Stimulated activated CD4-positive, alpha-beta T cell treated with anti-CD3 and anti-CD28 coated beads, Interleukin-2, amount 100 ng/mL, for 48 hours (primary cell): ENCODE measurements around the gene RAB10.
"Not testable (repeated sequence)": the region's sequence is repeated elsewhere in the genome, so short reads cannot be mapped to it uniquely, and the experiment has no call there.

Source experiments
- DNase-seq, 2 donors: peaks; one replicate each; pipeline ENCODE4 v3.0.0-alpha.2; 2020

Gene RAB10

GRCh38 chr2:26033818-26034636 lies at the start of gene RAB10:
Gene RAB10, plus strand, starts transcription at chr2:26034084. Its CDS starts 525 bp downstream, at chr2:26034609.
- DNase-seq = peak; percentile 98 to 99

- no peak for DNase-seq
Measured at GRCh38 chr2:25988134-25988533, 45.8 kb upstream of the RAB10 start.

GRCh38 chr2:25989154-25989553 lies 44.7 kb upstream of the RAB10 start:
- DNase-seq = no peak

GRCh38 chr2:25991965-25992364 lies 41.9 kb upstream of the RAB10 start:
- no peak for DNase-seq

GRCh38 chr2:25992556-25992955 lies 41.3 kb upstream of the RAB10 start:
- no peak for DNase-seq

- no peak for DNase-seq
Measured at GRCh38 chr2:25993049-25993448, 40.8 kb upstream of the RAB10 start.

GRCh38 chr2:25994509-25994908 lies 39.4 kb upstream of the RAB10 start:
- DNase-seq = no peak

GRCh38 chr2:25996844-25997243 lies 37.0 kb upstream of the RAB10 start:
- DNase-seq = no peak

- not testable (repeated sequence) for DNase-seq
Measured at GRCh38 chr2:25998816-25999383, 35.0 kb upstream of the RAB10 start.

- not testable (repeated sequence) for DNase-seq
Measured at GRCh38 chr2:25999406-25999805, 34.5 kb upstream of the RAB10 start.

GRCh38 chr2:26000561-26001082 lies 33.3 kb upstream of the RAB10 start:
- no peak for DNase-seq

GRCh38 chr2:26001743-26002351 lies 32.0 kb upstream of the RAB10 start:
- no peak for DNase-seq

GRCh38 chr2:26002632-26003310 lies 31.1 kb upstream of the RAB10 start:
- no peak for DNase-seq

- no peak for DNase-seq
Measured at GRCh38 chr2:26008095-26008494, 25.8 kb upstream of the RAB10 start.

GRCh38 chr2:26008851-26009566 lies 24.9 kb upstream of the RAB10 start:
- no peak for DNase-seq

- no peak for DNase-seq
Measured at GRCh38 chr2:26009567-26009963, 24.3 kb upstream of the RAB10 start.

- no peak for DNase-seq
Measured at GRCh38 chr2:26010943-26011342, 22.9 kb upstream of the RAB10 start.

GRCh38 chr2:26011609-26011989 lies 22.3 kb upstream of the RAB10 start:
- no peak for DNase-seq

- no peak for DNase-seq
Measured at GRCh38 chr2:26011990-26012856, 21.7 kb upstream of the RAB10 start.

GRCh38 chr2:26013668-26014067 lies 20.2 kb upstream of the RAB10 start:
- no peak for DNase-seq

- no peak for DNase-seq
Measured at GRCh38 chr2:26016012-26016705, 17.7 kb upstream of the RAB10 start.
